Lung (tissue), 12 donors: ENCODE data around the gene LYSMD4. TPM values are rescaled to one million over a fixed set of nuclear protein-coding genes. Genes with fewer than 3 reads are reported as not detected.

ENCODE experiments used
- ATAC-seq: fragments of 200-7000 bp; cut with Tn5 transposase; one replicate; pipeline ENCODE4 v1.9.1; 2020; ENCODE audit warnings: moderate number of reproducible peaks; ENCODE audit not compliant: insufficient read depth, low FRiP score
- DNase-seq, 3 donors: peaks; one replicate each; pipeline ENCODE4 v3.0.0-alpha.2; 2013 to 2017
- H3K27ac ChIP-seq, 2 donors: one replicate each; pipeline ENCODE4 v1.5.1; 2013; ENCODE audit warnings: mild to moderate bottlenecking in 2 of 2, moderate library complexity in 2 of 2, control low read depth in 1 of 2, inconsistent platforms in 1 of 2, low read depth in 1 of 2, low read length in 1 of 2
- H3K27me3 ChIP-seq, 3 donors: one replicate each; pipeline ENCODE4 v1.5.1; 2013; ENCODE audit warnings: low read length in 2 of 3; ENCODE audit not compliant: control insufficient read depth in 3 of 3, insufficient read depth in 3 of 3
- H3K36me3 ChIP-seq, 4 donors: one replicate each; pipeline ENCODE4 v1.5.1; 2013; ENCODE audit warnings: low read length in 4 of 4, mild to moderate bottlenecking in 1 of 4, moderate library complexity in 1 of 4; ENCODE audit not compliant: control insufficient read depth in 4 of 4, insufficient read depth in 4 of 4
- H3K4me1 ChIP-seq, 5 donors: one replicate each; pipeline ENCODE4 v1.5.1; 2013; ENCODE audit warnings: low read length in 5 of 5, mild to moderate bottlenecking in 2 of 5, moderate library complexity in 1 of 5; ENCODE audit not compliant: control insufficient read depth in 5 of 5, insufficient read depth in 5 of 5
- H3K4me3 ChIP-seq: one replicate; pipeline ENCODE4 v1.5.1; 2013; ENCODE audit warnings: mild to moderate bottlenecking, control low read depth, moderate library complexity
- H3K9ac ChIP-seq, 2 donors: one replicate each; pipeline ENCODE4 v1.5.1; 2013; ENCODE audit warnings: low read length in 2 of 2, control low read depth in 1 of 2; ENCODE audit not compliant: insufficient read depth in 1 of 2
- H3K9me3 ChIP-seq, 4 donors: one replicate each; pipeline ENCODE4 v1.5.1; 2013; ENCODE audit warnings: low read length in 3 of 4, mild to moderate bottlenecking in 1 of 4, moderate library complexity in 1 of 4; ENCODE audit not compliant: control insufficient read depth in 4 of 4, insufficient read depth in 3 of 4
- CTCF ChIP-seq: IDR thresholded peaks from 2 replicates; pipeline ENCODE4 v1.5.1; 2012; ENCODE audit warnings: mild to moderate bottlenecking; ENCODE audit errors: control extremely low read depth, extremely low read depth
- WGBS, 2 donors: extraction: QIAGEN DNeasy Blood & Tissue Kit; methylation state at CpG; one replicate each; pipeline ENCODE4 v1.1.7; 2013; 5-methylcytosine and 5-hydroxymethylcytosine counted together
- polyA plus RNA-seq, 2 donors: library from polyadenylated mRNA; stranded (reverse); fragments of 200-250 nt; gene quantifications; one replicate each; pipeline ENCODE4 v1.2.1, GENCODE V29; 2013
- total RNA-seq, 2 donors: library from RNA; depleted of rRNA in 1 of 2; stranded (reverse); fragments of >200 nt in 1 of 2; gene quantifications; one replicate each; pipeline ENCODE4 v1.2.1, GENCODE V29; 2014 to 2021
- donor health status: control.
- donor health status: control.
- donor health status: Bipolar disorder and iron deficiency.
- donor health status: healthy.
- donor health status: DM: yes; HTN: yes; CAD: no.

The LYSMD4 gene
- total and polyA plus RNA-seq, 4 donors = 3.7 to 12.4 (median 9.5) TPM

GRCh38 chr15:99738021-99738847 lies 5.0 kb upstream of the LYSMD4 start:
- no peak for DNase-seq
- WGBS, 2 donors = 87 to 91% methylated on average over 7 of the region's 7 CpGs
- no peak for TF ChIP-seq CTCF
- Histone ChIP-seq H3K27ac (no peak overlapping the region), H3K27me3 (no peaks in the 10 kb centered on the region), H3K36me3 (no peaks in the 10 kb centered on the region), H3K4me3 (no peak overlapping the region), H3K4me1 (no peaks in the 10 kb centered on the region), H3K9ac (no peak overlapping the region), H3K9me3 (no peaks in the 10 kb centered on the region)
- ATAC-seq = no peak

- Histone ChIP-seq H3K36me3 (no peaks in the 10 kb centered on the region), H3K27me3 (no peaks in the 10 kb centered on the region), H3K9ac (no peak overlapping the region), H3K4me1 (peaks cover 0 to 9% (median 4%) of the 10 kb centered on the region in 5 donors), H3K4me3 (no peak overlapping the region), H3K27ac (no peak overlapping the region), H3K9me3 (no peaks in the 10 kb centered on the region)
- TF ChIP-seq CTCF = no peak
- 73 to 92% methylated on average over 2 of the region's 2 CpGs for WGBS, 2 donors
- DNase-seq (no peak), ATAC-seq (no peak)
Observed at GRCh38 chr15:99736702-99737101, 3.5 kb upstream of the LYSMD4 start.

DNA sequence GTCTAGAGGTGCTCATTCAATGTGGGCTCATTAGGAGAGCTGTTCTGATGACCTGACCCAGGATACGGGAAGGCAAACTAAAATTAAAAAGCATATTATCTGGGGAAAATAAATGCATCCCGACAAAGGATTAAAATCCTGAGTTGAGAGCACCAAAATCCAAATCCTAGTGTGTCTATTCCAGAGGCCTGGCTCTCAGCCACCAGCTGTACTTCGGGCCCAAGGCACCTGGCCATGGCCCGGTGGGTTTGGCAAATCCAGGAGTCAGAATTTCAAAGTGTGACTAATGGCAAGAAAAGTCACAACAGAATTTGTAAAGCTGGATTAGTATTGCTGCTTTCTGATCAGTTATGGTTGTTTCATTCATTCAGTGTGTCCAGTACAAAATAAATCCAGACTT lies 2.6 kb upstream of the LYSMD4 start:
- no peak for TF ChIP-seq CTCF
- H3K4me3 ChIP-seq = no peak overlapping the region
- no peaks in the 10 kb centered on the region for H3K9me3 ChIP-seq
- WGBS, 2 donors = 93 to 96% methylated on average over 4 of the region's 4 CpGs
- peaks cover 0 to 17% (median 5%) of the 10 kb centered on the region in 5 donors for H3K4me1 ChIP-seq
- no peaks in the 10 kb centered on the region for H3K27me3 ChIP-seq
- H3K36me3 ChIP-seq = no peaks in the 10 kb centered on the region
- ATAC-seq = no peak
- DNase-seq = no peak
- H3K27ac ChIP-seq = no peak overlapping the region
- H3K9ac ChIP-seq = no peak overlapping the region
